Testis (tissue), 2 donors: ENCODE data around the gene TEAD3.

Experiments used
- CTCF ChIP-seq, 3 experiments: fragments of 450-650 bp in 2 of 3; fragments of 200-600 bp in 1 of 3; sonication (generic) in 1 of 3; IDR thresholded peaks; one replicate each; pipeline ENCODE4 v1.5.1; 2016 to 2019; ENCODE audit warnings: antibody characterized with exemption in 3 of 3, mild to moderate bottlenecking in 2 of 3, moderate library complexity in 1 of 3
- POLR2A ChIP-seq: fragments of 450-650 bp; IDR thresholded peaks from one replicate; pipeline ENCODE4 v1.6.1; 2017; ENCODE audit warnings: antibody characterized with exemption, mild to moderate bottlenecking, moderate library complexity

- TF ChIP-seq CTCF (IDR thresholded peaks at IDR 0.05) (no peak), POLR2A (no peak)
These were observed 68.3 kb downstream of the TEAD3 start for GRCh38 chr6:35428421-35429149.
